Stimulated activated CD4-positive, alpha-beta T cell treated with anti-CD3 and anti-CD28 coated beads, Interleukin-15, amount 100 ng/mL, for 24 hours (primary cell): ENCODE data around the gene WDR1.

Experiments used
- DNase-seq: peaks from one replicate; pipeline ENCODE4 v3.0.0-alpha.2; 2020

WDR1 gene

DNA sequence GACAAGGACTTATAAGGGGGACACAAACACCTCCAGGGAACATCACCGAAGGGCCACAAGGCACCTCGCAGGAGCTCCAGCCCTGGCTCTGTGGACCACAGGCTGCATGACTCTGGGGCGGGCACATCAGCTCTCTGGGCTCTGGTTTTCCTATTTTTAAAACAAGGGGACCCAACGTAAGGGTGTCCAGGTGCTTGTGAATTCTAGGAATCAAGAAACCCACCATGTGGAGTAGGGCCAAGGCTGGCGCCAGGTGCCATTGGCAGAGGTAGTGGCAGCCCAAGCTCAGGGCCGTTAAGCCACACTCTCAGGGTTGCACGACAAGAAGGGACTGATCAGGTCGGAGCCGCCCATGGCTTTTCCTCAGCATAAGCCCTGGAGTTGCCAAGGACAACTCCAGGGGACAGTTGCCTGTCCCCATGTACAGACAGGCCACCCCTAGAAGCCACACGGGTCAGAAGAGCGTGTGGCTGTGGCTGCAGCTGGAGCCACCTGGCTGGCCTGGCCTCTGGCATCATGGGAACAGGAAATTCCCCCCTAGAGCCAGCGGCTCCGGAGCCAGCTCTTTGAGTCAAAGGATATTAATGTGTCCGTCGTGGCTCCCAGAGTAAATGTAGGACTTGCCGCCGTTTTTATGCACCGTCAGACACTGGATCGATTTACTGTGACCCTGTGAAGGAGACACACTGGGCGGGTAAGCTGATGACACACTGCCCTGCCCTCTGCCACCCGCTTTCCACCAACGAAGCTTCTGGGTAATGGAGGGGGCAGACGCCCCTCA, 32.5 kb downstream of the WDR1 start:
- no peak for DNase-seq

DNA sequence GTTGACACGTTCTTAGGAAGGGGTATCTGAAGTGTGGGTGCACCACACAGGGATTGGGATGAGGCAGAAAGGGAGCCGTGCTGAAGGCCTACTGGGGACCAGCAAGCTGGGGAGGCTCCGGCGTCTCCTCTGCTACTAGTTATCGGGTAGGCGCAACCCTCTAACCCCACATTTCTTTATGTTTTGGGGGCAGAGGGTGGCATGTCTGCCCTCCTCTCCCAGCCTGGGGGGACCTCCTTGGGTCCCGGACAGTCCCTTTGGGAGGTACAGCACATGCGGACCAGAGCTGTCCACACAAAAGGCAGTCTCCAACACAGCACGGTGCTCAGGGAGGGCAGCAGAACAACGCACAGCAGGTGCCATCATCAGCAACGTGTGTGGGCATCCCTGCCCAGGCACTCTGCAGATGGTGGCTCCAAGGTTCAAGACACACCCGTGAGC, 33.2 kb downstream of the WDR1 start:
- DNase-seq = no peak

DNA sequence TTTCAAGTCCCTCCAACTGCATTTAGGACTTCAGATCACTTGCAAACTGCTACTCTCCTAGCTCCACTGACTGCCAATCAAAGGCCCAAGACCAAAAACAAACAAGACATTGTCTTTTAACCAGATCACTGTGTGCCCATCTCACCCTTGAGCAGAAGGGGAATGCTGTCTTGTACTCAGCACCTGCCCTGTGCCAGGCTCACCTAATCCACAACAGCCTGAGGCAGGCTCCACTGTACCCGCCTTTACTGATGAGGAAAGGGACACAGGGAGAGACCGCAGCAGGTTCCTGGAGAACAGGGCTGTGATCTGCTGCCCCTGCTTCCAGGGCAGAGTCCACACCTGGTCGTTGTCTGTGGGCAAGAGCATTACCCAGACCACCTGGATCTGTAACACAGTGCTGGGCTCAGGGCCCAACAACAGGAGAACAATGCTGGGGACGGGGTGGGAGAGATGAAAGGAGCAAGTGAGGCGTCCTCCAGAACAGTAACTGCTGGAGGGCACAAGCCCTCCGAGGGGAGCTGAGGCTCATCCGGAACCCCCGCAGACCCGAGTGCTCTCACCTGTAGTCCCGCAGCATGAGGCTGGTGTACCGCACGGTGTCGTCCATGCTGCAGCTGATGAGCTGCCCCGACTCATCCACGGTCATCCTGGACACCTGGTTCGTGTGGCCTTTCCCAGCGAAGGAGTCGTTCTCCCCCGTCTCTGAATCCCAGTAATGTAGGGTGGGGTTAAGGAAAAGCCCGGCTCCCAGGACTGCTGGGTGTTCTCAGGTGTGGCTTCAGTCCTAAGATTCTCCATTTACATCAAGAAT, 33.9 kb downstream of the WDR1 start:
- no peak for DNase-seq

DNA sequence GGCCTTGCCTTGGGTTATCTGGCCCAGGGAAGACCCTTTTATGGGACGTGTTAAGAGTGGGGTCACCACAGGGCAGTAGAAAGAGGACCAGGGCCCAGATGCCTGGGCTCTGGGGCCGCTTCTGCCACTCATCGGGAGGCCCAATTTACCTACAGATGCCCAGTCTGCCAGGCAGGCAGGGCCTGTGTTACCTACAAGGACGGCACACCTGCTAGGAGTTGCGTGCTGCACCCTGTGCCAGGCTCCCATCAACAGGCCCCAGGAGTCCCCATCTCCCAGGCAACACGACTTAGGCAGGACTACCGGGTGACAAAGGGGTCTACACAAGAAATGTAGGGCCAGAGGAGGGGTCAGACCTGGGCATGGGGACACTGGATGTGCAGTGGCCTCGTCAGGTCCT, 34.6 kb downstream of the WDR1 start:
- no peak for DNase-seq

DNA sequence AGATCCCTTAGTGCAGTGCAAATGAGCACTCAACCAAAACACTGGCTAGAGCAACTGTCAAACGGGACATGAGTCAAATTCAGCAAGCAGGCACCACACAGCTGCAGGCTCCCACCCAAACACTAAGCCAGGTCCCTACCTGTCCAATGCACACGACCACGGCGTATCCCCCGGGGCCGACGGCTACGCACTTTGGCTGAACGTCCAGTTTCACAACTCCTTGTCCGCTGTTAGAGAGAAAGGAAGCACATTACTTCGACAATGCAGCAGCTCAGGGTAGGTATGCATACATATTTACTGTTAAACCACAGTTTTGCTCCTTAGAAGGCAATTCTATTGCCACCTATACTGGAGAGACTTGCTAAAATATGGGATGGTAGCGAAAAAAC, 35.4 kb downstream of the WDR1 start:
- no peak for DNase-seq

DNA sequence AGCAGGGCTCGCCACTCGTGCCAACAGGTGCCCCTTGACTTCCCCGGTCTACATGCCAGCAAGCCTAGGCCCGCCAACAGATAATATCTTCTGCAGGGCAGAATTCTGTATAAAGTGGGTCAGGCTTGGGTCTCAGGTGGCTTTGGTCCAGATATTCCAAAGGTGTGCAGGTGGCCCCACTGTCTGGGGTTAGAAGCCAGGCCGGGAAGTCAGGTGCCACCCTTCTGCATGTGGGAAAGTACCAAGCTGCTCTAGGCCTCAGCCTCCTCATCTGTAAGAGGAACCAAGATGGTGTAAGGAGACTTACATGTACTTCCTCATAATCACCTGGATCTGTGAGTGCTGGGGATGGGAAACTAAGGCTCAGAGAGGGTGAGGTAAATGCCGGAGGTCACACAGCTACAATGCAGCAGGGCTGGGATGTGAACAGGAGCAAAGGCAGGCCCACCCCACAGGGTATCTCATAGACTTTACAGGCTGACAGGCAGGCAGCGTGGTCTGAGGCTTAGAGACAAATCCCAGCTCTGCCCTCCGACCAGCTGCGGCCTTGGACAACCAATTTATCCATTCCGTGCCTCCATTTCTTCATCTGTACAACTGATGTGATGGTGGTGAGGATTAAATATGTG, 35.9 kb downstream of the WDR1 start:
- no peak for DNase-seq

DNA sequence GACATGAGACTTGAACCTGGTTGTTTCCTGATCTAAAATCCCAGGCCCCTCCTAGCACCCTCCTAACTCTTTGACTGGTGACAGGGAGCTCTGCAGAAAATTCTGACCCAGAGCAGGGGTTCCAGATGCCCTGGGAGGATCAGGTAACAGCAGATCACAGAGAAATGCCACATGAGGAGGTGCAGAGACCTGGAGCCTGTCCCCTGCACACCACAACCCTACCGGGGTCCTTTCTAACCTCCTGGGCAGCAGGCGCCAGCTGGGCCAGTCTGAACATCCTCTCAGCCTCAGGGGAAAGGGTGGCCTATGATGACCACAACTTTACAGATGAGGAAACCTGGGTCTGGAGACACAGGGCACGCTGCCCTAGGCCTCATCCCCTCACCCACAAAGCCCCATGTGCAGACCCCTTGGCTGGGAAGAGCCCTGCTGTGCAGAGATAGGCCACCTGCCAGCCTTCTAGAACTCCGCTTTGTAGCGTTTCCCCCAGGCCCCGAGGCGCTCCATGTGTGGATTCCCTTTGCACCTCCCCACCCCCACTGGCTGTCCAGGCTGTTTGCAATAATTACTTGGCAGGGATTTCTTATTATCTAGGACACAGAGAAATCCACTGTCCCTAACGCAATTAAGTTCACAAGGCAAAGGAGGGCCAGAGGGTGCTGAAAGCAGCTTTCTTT, 36.5 kb downstream of the WDR1 start:
- DNase-seq = no peak

DNA sequence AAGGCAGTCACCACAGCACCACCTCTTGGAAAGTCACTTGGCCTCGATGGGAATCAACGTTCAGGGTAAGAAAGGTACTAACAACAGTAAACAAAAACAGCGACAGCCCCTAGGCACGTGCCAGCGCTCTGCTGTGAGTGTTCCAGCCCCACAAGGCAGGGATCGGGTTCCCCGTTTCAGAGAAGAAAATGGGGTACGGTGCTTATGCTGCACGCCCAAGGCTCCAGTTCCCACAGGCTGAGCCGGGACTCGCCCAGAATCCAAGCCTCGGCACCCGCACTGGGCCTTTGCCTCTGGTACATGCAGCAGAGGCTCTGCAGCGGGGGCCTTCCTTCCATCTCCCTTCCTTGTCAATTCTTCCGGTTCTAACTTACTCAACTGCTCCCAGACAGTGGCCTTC, 37.3 kb downstream of the WDR1 start:
- DNase-seq = no peak

DNA sequence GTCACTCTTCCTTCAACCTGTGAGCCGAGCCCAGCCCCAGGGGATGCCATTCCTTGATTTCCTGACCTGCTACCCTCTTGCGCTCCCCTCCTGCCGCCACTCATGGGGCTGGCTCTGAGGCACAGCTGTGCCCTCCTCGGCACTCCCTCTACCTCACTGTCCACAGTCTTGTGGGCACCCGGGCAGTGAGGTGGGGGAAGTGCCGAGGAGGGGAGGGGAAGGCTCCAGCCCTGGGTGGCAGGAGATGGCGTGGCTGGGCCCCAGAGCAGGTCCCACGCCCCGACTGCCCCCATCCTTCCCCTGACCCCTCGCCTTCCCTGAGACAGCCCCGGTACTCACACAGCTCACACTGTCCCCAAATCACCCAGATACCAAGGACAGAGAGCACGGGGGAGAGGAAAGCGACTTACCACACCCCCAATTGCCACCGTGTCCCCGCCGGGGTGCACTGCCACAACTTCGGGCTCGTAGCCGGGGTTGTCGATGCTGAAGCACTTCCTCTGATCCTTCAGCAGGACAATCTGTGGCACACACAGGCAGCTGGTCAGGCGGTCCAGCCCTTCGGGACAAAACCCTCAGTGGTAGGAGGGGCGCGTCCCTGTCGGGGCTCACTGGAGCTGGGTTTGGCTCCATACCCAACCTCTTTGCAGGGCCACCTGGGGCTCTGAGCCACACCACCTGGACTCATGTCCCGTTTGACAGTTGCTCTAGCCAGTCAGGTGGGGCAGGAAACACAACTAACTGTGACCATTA, 37.9 kb downstream of the WDR1 start:
- DNase-seq = no peak

DNA sequence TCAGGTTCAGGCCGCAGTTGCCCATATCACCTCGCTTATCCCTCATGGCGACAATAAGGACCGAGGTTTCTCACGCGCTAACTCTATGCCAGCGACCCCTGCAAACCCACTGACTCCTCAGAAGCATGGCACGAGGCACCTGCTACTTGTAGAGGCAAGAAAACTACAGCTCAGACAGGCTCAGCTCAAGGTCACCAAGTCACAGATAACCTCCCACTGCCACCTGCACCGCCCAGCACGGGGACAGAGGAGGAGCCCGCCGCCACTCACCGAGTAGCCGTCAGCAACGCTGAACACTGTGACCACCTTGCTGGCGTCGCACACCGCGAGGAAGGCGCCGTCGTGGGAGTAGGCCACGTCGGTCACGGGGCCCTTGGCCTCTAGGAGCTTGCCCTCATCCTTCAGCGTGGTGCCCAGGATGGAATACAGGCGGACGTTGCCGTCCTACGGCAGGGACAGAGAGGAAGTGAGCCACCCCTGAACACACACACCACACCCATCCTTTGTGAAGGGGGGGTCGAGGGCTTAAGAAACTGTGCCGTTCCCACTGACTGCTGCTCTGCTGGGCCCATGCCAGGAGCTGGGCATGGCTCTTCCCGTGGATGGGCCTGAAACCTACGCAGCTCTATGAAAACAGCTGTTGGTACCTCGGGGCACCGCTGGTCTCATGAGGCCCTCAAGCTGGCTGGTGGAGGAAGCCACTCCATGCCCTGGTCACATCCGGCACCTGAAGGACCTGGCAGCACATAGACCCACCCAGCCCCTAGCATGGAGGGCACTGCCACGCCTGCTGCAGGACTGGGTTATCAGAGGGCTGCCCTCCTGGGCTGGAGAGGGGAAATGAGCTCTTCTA, 38.9 kb downstream of the WDR1 start:
- DNase-seq = peak; percentile 1

DNA sequence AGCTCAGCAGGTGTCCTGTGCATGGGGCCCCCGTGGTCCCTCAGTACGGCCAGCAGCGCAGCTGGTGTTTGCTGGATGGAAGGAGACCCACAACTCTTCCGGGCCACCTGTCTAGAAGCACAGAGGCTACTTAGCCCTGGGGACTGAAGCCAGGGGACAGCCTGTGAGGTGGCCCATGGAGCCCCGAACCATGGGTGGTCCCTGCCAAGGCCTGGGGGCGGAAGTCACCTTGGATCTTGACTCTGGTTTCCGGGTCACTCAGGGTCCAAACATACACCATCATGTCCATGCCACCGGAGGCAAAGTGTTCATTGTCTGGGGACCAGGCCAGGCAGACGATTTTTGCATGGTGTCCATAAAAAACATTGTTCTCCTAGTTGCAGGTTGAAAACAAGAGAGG, 39.5 kb downstream of the WDR1 start:
- no peak for DNase-seq

DNA sequence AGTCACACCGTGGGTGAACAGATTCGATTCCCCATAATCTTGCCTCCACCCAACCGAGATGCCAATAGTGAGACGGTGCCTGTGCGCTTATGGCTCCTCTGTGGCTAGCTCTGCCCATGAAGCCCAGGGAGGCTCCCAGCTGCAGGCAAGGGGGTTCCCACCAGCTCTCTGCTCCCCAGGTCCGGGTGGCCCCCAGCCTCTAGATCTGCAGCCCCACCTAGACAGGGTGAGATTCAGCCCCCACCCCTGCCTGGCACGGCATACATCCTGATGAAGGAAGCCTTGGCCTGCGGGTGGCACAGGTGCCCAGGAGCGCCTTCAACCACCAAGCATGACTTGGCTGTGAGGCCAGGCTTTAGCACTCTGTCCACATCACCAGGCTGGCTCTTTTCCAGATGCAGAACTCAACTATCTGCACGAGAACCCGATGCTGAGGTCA, 40.6 kb downstream of the WDR1 start:
- DNase-seq = no peak

DNA sequence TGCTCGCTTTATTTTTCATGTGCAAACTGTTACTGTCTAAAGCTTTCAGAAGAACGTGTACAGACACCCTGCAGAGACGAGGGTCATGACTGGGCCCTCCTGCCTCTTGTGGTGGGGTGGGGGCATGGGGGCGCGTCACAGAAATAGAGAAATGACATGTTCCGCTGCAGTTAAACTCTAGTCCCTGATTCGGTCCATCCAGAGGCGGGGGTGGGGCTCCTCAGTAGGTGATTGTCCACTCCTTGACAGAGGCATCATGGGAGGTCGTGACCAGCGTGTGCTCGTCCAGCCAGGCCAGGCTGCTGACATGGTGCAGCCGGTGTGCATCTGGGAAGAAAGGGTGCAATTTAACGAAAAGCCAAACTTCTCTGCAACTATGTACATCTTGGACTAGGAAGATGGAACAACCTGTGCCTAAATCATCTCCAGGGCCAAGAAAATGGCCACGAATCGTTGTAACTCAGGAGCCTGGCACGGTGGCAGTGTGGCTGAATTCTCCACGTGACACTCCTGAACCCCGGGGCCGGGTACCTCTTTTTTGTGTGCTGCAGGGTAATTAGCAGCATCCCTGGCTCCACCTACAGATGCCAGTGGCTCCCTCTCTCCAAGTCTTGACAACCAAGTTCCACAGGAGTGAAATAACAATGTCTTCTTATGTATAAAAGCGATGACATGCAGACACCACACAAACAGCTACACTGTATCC, 41.3 kb downstream of the WDR1 start:
- no peak for DNase-seq

DNA sequence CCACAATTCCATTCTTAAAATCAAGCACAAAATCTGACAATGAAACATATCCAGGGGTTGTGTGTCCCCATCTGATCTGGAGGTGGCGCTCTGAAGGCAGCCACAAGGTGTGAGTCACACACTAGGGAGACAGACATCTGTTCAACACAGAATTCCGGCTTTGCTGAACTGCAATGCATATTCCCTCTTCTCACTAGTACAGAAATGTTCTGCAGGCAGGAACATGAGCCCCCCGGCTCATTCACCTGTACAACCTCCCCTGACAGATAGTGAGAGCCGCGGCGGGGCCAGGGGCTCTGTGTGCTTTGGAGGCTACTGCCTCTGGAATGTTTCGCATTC, 41.9 kb downstream of the WDR1 start:
- DNase-seq = no peak

DNA sequence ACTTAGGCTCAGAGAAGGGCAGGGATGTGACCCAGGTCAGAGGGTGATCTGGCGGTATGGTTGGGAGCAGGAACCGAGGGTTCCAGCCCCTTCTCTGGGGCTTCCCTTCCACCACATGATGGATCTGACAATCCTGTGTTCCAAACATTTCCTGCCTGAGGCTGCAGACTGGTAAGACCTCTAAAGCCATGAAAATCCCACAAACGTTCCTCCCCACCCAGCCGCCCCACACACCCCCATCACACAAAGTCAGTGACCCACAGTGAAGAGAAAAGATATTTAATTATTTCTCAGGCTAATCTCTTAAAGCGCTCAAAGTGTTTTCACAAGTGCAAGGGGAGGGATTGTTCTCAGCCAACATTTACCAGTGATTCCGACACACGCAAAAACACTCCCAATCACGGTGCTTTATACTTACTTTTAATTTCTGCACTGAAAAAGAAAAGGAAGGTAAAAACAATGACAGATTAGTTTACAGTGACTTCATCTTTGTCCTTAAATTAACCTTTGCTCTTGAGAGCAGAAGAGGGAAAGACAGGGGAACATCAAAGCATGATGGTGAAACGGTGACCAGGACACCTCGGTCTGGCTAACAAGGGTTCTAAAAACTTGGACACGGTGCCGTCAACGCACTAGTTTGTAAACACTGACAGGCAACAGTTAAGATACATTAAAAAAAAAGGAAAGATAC, 42.4 kb downstream of the WDR1 start:
- no peak for DNase-seq

DNA sequence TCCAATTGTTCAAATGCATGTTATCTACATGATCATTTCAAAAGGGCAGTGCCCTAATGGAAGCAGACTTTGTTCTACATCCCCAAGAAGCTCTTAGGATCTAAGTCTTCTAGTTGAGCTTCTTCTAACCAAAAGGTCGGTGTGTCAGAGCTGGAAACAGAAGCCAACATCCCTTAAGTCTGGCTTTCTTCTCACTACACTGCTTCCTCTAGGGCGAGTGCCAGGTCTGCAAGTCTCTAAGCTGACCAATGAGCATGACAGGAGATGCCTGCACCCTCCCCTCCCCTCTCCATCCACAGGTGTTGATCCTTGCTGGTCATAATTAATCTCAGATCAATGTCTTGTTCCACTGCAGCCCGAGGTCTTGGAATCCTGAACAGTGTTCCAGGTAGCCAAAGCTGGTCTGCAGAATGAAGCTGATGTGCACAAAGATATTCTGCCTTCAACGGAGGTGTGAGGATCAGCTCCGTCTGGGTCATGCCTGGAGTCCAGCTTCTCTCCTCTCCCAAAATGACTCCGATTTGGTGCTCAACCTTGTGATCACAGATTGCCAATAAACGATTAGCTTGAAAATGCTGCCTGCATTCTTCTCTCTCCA, 44.1 kb downstream of the WDR1 start:
- DNase-seq = no peak

DNA sequence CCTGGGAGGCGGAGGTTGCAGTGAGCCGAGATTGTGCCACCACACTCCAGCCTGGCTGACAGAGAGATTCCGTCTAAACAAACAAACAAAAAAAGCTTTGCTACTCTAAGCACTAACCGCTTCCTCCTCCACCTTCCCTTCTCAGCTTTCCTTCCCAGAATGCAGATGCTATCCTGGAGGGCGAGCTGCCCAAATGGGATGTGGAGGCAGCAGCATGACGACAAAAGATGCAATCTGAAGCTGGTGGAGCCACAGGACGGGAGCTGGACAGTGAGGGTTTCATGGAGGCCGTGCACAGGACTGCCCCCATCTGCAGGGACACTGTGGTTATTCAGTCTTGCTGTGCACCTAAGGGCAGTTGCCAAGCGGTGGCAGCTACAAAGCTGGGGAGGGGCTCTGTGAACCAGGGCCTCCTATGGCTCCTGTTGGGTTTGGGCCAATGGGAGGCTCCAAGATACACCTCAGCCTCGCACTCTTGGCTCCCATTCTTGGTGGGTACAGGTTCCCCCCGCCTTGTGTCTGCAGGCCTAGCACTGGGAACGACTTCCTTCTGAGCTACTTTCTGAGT, 47.4 kb downstream of the WDR1 start:
- no peak for DNase-seq

DNA sequence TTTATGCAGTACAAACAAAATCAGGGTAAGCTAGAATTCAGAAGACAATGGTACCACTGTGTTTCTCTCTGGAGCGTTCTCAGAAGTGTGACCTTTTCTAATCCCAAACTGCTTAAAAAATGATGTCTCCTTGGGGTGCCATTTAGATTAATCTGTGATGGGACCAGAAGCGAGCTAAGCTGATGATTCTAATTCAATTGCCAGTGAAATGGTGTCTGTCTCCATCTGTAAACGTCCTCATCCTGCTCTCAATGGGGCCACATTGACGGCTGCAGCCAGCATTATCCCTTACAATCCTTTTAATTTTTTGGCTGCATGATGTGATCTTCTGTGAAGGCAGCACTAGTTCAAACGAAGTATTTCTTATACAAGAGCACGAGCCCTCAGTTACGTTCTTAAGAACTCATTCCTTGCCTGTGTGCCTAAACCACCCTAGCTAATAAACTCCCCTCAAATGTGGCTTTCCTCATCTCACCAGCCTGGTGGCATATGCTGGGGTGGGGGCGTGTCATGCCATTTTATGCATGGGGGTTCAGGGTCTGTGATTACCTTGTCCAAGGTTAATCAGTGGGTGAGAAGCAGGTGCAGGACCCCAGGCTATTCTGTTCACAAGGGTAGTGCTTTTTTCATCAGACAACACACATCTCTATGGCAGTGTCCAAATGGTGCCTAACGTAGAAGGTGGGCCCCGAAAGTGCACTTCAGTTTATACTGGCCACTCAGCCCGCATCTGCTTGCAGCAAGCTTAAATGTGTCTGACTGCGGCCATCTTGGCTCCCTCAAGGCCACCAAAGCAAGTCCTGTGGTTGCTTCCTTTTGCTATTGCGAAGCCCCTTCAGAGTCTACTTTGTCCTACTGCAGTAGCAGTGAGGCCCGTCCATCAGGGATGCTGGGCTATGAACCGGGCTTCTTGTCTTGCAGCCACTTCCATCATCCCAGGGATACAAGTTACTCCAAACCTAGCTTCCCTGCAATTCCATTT, 49.6 kb downstream of the WDR1 start:
- DNase-seq = no peak
